Stimulated activated CD4-positive, alpha-beta T cell treated with anti-CD3 and anti-CD28 coated beads, Interleukin-12 subunit alpha, Interleukin-12 subunit beta, amount 100 ng/mL, for 4 hours (primary cell): ENCODE data around the gene KNDC1.
"Not testable (repeated sequence)": the region's sequence is repeated elsewhere in the genome, so short reads cannot be mapped to it uniquely, and the experiment has no call there.

Source experiments
- DNase-seq: peaks from one replicate; pipeline ENCODE4 v3.0.0-alpha.2; 2020

KNDC1 gene

DNA sequence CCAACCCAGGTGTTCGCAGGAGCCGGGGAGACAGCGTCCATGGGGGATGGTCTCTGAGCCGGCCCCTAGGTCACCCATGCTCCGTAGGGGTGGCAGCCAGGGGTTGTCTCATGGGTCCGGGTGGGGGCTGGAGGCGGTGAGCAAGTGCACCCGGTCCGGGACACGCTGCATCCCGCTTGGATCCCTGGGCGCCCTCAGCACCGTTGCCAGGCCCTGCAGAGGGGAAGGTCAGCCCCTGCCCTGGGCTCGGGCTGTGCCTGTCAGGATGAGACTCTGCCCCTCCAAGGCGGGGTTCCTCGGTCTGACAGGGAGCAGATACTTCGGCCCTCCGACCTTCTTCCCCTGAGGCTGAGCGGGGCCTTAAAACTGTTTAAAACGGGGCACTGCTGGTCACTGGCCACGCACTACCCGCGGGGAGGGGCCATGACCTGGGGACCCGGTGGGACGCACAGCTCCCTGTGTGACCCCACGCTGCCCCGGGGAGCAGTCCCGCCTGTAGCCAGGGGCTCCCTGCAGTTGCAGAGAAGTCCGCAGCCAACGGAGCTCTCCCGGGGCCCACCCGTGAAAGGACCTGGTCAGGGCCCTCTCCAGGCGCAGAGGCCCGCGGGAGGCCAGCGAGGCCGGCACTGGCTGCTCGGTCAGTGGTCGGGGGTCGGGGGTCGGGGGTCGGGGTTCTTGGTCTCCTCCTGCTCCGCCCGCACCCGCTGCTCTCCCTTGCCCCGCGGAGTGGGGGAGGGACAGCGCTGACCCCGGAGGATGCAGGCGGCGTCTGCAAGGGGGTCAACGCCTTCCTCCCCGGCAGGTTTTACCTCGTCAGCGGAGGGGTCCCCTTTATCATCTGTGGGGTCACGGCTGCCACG is 33.4 kb upstream of the KNDC1 start:
- DNase-seq: no peak

DNA sequence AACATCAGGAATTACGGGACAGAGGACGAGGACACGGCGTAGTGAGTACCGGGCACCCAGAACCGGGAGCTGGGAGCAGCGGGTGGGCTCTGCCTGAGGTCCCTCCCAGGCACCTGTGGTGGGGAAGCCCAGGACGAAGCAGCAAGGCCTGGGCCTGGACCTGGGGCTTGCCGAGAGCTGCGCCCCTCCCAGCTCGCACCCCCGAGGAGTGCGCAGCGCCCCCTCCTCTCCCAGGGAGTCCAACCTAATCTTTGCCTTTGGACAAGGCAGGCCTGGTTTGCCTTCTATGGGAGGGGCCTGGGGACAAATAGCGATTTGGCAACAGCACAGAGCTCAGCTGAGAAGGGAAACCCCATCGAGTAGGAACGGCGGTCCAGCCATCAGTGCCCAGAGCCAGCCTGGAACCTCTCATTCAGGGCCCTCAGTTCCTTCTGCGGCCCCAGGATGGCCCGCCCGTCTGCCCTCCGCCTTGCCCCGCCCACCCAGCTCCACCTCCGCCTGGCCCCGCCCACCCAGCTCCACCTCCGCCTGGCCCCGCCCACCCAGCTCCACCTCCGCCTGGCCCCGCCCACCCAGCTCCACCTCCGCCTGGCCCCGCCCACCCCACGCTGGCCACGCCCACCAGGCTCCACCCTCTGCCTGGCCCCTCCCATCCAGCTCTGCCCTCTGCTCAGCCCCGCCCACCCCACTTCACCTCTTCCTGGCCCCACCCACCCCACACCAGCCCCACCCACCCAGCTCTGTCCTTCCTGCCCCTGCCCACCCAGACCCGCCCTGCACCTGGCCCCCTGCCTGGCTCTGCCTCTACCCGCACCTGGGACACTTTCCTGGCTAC is 32.5 kb upstream of the KNDC1 start:
- DNase-seq: peak; percentile 20

DNA sequence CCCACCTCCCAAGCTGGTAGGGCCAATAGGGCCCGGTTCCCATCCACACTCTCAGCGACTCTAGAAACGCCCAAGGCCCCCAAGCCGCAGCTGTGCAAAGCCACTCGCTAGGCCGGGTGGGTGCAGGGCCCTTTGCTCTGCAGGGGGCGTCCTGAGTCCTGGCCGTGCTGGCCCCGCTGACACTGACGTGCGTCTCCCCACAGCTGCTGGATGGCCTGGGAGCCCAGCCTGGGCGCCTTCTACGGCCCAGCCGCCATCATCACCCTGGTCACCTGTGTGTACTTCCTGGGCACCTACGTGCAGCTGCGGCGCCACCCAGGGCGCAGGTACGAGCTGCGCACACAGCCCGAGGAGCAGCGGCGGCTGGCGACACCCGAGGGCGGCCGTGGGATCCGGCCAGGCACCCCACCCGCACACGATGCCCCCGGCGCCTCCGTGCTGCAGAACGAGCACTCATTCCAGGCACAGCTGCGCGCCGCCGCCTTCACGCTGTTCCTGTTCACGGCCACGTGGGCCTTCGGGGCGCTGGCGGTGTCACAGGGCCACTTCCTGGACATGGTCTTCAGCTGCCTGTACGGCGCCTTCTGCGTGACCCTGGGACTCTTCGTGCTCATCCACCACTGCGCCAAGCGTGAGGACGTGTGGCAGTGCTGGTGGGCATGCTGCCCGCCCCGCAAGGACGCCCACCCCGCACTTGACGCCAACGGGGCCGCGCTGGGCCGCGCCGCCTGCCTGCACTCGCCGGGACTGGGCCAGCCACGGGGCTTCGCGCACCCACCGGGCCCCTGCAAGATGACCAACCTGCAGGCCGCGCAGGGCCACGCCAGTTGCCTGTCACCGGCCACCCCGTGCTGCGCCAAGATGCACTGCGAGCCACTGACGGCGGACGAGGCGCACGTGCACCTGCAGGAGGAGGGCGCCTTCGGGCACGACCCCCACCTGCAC is 31.6 kb upstream of the KNDC1 start:
- DNase-seq: no peak

- no peak for DNase-seq
Measured at GRCh38 chr10:133129071-133129858, 30.8 kb upstream of the KNDC1 start.

GRCh38 chr10:133129859-133130495 is 30.0 kb upstream of the KNDC1 start:
- no peak for DNase-seq

DNA sequence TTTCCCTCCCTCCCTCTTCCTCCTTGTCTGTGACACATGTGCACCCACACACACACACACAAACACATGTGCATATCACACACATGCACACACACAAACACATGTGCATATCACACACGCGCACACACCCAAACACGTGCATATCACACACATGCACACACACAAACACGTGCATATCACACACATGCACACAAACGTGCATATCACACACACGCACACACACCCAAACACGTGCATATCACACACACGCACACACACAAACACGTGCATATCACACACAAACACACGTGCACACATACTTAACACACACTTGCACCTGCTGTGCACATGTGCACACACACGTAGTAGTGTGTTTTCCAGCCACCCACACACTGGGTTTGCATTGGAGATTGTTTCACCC is 29.4 kb upstream of the KNDC1 start:
- no peak for DNase-seq

DNA sequence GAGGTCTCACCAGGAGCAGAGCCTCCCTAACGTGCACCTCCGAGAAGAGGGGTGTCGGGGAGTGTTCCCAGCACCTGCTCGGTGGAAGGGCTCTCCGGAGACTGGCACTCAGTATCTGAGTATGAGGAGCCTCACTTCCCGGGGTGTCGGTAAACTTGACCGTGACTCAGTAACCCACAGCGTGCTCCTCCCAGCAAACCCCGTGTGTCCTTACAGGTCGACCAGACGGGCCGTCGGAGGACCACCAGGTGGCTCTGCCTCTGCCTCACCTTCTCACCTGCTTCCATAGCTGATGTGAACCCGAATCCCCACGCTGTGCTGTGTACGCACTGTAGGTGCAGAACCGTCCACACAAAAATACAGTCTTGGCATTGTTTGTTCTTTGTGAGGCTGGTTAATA is 29.0 kb upstream of the KNDC1 start:
- no peak for DNase-seq

- no peak for DNase-seq
Measured at GRCh38 chr10:133131734-133132472, 28.1 kb upstream of the KNDC1 start.

DNA sequence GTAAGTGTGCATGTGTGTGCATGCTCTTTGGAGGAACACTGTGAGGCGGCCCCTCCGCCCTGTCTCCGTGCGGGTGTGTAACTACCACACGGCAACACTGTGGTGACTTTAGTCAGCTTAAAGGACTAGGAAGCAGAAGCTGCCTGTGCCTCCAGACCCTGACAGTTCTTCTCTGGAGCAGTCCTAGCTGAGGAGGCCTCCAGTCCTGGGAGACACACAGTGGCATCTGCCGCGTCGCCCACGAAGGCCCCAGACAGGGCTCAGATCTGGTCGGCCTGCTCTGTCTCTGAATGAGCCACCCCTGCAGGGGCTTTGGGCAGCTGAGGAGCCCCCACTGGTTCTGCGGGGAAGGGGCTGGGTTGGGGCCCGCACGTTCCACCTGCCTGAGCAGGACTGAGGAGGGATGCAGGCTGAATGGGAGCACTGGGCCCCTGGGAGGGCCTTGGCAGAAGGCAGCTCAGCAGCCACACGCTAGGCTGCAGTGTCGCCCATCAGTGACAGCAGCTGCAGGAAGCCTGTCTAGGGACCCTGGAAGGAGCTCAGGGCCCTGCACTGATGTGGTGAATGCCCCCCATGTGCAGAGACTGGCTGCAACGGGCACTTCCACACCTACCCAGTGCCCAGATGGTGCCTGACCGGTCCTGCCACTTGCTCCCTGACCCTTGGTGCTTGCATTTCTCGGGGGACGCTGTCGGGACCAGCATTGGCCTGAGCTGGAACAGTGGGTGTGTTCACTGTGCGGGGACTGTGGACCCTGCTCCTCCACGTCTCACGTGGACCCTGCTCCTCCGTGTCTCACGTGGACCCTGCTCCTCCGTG is 27.3 kb upstream of the KNDC1 start:
- no peak for DNase-seq

DNA sequence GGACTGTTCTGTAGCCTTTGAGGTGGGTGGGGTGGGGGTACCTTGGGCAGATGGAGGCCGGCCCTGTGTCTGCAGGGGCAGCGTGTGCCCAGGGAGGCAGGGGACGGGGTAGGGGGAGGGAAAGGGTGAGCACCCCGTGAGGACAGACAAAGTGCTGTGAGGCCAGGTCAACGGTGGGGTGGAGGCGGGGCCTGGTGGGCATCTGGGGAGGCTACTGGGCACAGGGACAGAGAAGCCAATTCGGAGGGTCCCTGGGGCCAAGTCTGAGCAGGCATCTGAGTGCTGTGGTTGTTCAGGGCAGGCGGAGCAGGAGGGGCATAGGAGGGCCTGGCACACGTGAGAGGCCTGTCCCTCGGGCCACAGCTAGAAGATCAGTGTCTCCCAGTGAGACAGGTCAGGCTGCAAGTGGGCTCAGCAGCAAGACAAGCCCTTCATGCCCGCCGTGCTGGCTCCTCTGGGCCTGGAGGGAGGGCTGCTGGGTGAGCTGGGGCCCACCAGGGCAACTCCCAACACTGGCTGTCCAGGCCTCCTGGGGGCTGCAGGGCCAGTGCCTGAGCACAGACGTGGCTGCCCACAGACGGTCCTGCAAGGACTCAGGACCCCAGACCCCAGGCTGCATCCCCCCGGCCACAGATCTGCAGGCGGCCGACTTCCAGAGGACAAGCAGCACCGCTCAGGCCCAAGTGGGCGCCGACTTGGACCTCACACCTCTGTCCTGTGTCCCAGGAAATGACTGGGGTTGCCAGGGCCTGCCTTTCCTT is 26.4 kb upstream of the KNDC1 start:
- DNase-seq: no peak

- DNase-seq: no peak
Measured at GRCh38 chr10:133134411-133135115, 25.5 kb upstream of the KNDC1 start.

- DNase-seq: no peak
Measured at GRCh38 chr10:133135116-133135465, 24.9 kb upstream of the KNDC1 start.

DNA sequence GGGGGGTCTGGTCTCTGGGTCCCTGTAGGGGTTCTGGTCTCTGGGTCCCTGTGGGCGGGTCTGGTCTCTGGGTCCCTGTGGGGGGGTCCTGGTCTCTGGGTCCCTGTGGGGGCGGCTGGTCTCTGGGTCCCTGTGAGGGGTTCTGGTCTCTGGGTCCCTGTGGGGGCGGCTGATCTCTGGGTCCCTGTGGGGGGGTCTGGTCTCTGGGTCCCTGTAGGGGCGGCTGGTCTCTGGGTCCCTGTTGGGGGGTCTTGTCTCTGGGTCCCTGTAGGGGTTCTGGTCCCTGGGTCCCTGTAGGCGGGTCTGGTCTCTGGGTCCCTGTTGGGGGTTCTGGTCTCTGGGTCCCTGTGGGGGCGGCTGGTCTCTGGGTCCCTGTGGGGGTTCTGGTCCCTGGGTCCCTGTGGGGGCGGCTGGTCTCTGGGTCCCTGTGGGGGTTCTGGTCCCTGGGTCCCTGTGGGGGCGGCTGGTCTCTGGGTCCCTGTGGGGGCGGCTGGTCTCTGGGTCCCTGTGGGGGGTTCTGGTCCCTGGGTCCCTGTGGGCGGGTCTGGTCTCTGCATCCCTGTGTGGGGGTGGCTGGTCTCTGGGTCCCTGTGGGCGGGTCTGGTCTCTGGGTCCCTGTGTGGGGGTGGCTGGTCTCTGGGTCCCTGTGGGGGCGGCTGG is 22.4 kb upstream of the KNDC1 start:
- DNase-seq: not testable (repeated sequence)

- no peak for DNase-seq
Measured at GRCh38 chr10:133139551-133140065, 20.4 kb upstream of the KNDC1 start.

DNA sequence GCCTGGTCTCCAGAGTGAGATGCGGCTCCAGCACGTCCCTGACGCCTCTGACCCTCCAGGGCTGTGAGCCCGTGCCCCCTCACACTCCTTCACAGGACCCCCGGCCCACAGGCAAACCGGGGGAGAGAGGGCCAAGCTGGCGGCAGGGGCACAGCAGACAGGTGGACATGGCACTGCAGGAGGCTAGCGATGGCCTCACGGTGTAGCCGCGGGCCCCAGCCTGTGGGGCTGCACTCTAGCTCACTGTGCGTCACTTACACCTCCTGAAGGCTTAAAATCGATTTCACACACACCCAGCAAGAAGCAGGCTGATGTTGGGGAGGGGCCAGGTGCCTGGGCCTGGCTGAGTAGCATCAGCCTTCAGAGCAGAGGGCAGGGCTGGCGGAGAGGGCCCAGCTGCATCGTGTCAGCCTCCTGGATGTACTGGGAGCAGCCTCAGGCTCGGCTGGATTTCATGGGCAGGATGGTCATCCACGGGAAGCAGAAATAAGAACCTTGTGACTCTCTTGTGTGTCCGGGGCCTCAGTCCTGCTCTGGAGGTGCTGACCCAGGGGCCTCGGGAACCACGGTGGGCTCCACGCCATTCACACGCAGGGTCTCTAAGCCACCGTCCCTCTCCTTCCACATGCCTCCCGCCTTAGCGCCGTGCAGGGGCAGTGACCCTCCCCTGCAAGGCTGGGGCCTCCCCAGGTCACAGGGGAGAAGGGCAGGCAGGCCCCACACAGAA is 19.4 kb upstream of the KNDC1 start:
- DNase-seq: no peak

- no peak for DNase-seq
Measured at GRCh38 chr10:133141144-133141957, 18.7 kb upstream of the KNDC1 start.
